K562 treated with DMSO at 1 percent for 4 hours (cell line): Measurements from ENCODE around the gene AMD1. TPM values are rescaled to one million over a fixed set of nuclear protein-coding genes. Genes with fewer than 3 reads are reported as not detected.

Experiments
- total RNA-seq: library from RNA; unstranded; fragments of 300-600 nt; gene quantifications from 2 replicates; pipeline ENCODE4 v1.2.3, GENCODE V29; 2022; ENCODE audit not compliant: insufficient read depth

AMD1 gene
- 45.2 and 63.5 TPM in 2 replicates for total RNA-seq

DNA sequence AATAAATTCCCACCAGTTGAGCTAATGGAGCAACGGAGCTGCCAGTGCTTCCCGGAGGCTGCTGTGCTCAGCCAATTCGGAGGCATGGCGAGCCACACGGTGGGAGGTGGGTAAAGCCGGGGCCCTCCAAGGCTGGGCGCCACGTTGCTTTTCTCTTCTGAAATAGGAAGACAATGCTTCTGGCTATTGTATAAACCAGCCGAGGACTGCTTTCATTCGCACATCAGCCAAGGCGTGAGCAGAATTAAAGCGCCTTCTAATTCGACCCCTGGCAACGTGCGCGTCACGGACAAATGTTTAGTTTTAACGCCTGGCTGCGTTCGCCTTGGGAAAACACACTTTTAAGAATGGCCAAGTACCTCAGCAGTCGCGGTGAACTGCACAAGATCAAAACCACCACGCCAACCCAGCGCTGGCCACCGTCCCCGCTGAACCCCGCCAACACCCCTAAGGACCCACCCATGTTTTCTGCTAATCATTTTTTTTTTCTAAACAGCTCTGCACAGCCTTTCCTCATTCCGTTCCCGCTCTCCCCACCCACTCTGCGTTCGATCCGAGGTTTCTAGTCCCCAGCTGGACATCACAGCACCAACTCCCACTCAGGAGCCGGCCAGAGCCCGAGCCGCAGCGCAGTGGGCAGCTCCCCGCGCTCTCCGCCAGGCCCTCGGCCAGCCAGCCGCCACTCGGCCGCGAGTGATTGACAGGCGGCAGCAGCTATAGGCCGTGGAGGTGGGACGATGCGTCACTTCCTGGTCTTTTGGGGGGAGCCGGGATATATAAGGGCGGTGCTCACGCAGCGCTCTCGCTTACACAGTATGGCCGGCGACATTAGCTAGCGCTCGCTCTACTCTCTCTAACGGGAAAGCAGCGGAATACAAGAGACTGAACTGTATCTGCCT lies at the start of gene AMD1:
Gene AMD1 (plus strand): TSS at position 805 of the 899 bp plus-strand sequence. CDS start 321 bp downstream, outside the sequence.

Other genes with a start within 250 kb of the AMD1 start
- 11.4 TPM in 2 replicates for gene CDK19, start 59.3 kb upstream of the AMD1 start, total RNA-seq
- 29.0 and 40.8 TPM in 2 replicates for gene GTF3C6, start 83.9 kb downstream of the AMD1 start, total RNA-seq
- 18.4 and 19.9 TPM in 2 replicates for gene RPF2, start 107.3 kb downstream of the AMD1 start, total RNA-seq
- gene SLC16A10, start 212.7 kb downstream of the AMD1 start, total RNA-seq: not detected in 2 replicates